Measurements from ENCODE around the gene EDEM3. TPM values are rescaled to one million over a fixed set of nuclear protein-coding genes. Genes with fewer than 3 reads are reported as not detected.
A peak's percentile ranks its signal among the peaks of the same experiment; 100 is the strongest.

Gene EDEM3
- polyA plus RNA-seq, 3 donors = 32.6 to 37.3 (median 35.7) TPM

DNA sequence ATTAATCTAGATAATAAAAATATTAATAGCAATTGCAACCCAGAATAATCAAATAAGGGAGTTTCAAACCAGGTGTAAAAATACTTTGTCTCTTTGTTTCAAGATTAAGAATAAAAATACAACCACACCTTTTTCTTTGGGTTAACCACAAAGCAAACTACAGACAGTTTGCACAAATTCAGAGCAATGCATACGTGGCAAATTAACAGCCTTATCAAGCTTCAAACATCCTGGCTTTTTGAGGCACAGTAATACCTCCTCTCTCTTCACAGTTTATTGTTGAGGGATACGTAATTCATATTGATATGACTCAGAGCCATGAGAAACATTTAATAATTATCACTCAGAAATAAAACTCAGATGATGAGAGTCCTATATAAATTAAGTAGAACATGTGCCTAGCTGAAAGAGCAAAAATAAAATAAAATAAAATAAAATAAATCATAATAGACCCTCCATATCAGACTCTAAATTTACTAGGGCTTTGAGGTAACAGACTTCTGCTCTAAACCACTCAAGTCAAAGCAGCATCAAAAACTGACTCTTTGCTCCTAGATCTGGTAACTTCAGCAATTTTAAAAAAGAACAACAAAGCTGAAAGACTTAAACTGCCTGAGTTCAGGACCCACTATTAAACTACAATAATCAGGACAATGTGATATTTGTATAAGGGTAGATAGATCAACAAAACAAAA lies 11.4 kb downstream of the EDEM3 start:
- no peak for DNase-seq (ENCODE audit: low read depth in 3 of 3, low spot score in 2 of 3)

DNA sequence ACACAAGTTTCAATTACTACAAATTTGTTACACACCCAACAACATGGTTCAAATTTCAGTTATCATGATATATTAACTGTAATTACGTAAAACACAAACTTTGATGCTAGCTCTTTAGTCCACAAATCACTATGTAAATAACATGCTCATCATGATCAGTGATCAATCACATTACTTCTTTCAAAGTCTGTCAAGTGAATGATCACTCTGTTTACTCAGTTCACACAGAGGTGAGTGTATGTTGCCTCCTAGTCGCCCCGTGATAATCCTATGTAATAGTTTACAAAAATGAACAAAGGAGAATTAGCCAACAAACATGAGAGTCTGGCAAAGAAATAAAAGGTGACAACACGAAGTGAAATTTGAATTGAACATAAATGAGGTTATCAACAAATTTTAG lies 14.3 kb downstream of the EDEM3 start:
- DNase-seq (ENCODE audit: low read depth in 3 of 3, low spot score in 2 of 3) = no peak

GRCh38 chr1:184739796-184740195 lies 14.9 kb downstream of the EDEM3 start:
- DNase-seq (ENCODE audit: low read depth in 3 of 3, low spot score in 2 of 3) = no peak

DNA sequence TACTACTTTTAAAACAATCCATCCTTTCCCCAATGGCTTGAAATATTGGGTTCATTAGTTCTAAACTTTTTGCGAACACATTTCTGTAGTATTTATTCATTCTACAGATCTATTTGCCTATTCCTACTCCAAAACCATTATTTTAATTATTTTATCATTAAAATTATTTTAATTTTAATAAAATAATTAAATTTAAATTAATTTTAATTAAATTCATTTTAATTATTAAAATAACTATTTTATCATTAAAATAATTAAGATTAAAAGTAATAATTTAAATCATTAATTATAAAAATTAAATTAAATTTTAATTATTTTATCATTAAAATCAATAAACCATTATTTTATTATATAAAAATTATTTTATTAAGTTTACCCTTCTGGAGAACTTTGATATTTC lies 15.6 kb downstream of the EDEM3 start:
- no peak for DNase-seq (ENCODE audit: low read depth in 3 of 3, low spot score in 2 of 3)

- DNase-seq (ENCODE audit: low read depth in 3 of 3, low spot score in 2 of 3) = no peak
These were observed 19.7 kb downstream of the EDEM3 start for GRCh38 chr1:184734980-184735379.

- DNase-seq (ENCODE audit: low read depth in 3 of 3, low spot score in 2 of 3) = no peak
These were observed 29.8 kb downstream of the EDEM3 start for GRCh38 chr1:184724843-184725242.

DNA sequence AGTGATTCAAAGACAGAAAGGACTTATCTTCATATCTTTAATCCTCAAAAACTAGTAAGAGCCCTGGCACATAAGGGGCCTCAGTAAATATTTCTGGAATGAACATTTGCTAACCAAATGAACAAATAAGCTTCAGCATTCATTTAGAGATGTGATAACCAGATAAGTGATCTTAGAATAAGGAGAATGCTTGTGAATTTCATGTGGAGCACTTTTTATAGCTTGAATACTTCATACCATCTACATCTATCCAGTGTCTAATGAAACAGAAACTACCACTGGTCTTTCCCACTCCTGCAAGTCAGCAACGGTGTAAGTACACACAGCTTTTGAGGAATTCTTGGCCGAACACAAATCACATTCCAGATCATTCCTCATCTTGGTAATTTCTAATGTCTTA lies 38.5 kb downstream of the EDEM3 start:
- no peak for DNase-seq (ENCODE audit: low read depth in 3 of 3, low spot score in 2 of 3)

- DNase-seq (ENCODE audit: low read depth in 3 of 3, low spot score in 2 of 3) = no peak
These were observed 45.2 kb downstream of the EDEM3 start for GRCh38 chr1:184709418-184709817.

DNA sequence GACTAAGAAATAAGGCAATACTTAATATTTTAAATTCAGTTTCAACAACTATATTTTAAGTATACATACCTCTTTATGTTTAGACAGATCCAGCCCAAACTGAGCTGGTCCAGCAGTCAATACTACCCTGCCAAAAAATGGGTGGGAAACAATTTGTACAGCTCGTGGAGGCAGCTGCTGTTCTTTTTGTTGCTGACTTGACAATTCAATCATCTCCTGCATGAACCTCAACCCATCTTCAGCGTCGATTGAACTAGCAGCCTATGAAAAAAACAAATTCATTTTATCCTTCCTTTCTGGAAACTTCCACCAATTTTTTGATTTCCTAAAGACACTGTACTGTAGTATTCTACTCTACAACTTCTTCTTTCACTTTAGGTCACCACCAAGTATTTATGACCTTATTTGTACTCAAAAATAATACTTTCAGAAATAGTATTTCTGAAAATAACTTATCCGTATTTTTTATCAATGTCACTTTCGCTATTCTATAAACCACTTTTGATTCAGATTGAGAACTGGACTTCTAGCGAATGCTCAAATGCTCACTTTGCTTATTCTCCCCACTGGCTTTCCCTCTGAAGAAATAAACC lies 46.5 kb downstream of the EDEM3 start:
- no peak for DNase-seq (ENCODE audit: low read depth in 3 of 3, low spot score in 2 of 3)

GRCh38 chr1:184705271-184705670 lies 49.4 kb downstream of the EDEM3 start:
- no peak for DNase-seq (ENCODE audit: low read depth in 3 of 3, low spot score in 2 of 3)

DNA sequence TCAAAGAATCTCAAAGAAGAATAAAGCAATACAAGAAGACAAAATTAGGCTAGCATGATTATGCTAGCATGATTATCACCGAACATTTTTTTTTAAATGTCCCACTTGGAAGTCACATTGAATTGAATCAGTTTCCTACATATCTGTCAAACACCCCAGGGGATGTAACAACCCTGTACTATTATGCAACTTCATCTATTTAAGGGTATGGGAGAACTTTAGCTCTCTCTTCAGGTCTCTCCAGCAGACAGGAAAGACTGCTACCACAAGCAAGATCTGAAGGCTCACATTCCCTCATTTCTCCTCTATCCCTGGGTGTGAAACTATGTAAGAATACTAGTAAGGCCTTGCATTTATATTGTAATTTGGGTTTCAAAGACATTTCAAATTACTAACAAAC lies 52.8 kb downstream of the EDEM3 start:
- DNase-seq (ENCODE audit: low read depth in 3 of 3, low spot score in 2 of 3) = no peak

GRCh38 chr1:184698969-184699368 lies 55.7 kb downstream of the EDEM3 start:
- DNase-seq (ENCODE audit: low read depth in 3 of 3, low spot score in 2 of 3) = no peak

- no peak for DNase-seq (ENCODE audit: low read depth in 3 of 3, low spot score in 2 of 3)
These were observed 56.6 kb downstream of the EDEM3 start for GRCh38 chr1:184698016-184698415.

DNA sequence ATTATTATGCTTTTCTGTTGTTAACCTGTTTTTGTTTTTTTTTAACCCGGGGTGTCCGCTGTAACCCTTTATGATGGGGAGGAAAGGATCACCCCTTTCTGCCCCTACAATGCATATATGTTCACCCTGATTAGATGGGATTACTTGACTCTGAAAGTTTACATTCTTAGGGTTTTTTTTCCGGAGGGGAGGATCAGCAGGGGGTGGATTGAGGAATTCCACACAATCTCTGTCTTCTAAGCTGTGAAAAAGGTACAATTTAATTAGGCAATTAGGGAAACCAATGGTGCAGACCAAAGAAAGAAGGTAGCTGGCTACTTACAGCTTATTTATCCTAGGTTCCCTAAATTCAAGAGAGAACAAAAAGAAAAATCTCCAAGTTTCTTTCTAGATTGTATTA lies 58.3 kb downstream of the EDEM3 start:
- DNase-seq (ENCODE audit: low read depth in 3 of 3, low spot score in 2 of 3) = no peak

- no peak for DNase-seq (ENCODE audit: low read depth in 3 of 3, low spot score in 2 of 3)
These were observed 59.6 kb downstream of the EDEM3 start for GRCh38 chr1:184695023-184695422.

GRCh38 chr1:184693011-184693410 lies 61.6 kb downstream of the EDEM3 start:
- no peak for DNase-seq (ENCODE audit: low read depth in 3 of 3, low spot score in 2 of 3)

GRCh38 chr1:184691719-184692324 lies 62.8 kb downstream of the EDEM3 start:
- peak; percentile 25 to 56 (median 51) for DNase-seq (ENCODE audit: low read depth in 3 of 3, low spot score in 2 of 3)

- DNase-seq (ENCODE audit: low read depth in 3 of 3, low spot score in 2 of 3) = no peak
These were observed 68.1 kb downstream of the EDEM3 start for GRCh38 chr1:184686540-184686939.

DNA sequence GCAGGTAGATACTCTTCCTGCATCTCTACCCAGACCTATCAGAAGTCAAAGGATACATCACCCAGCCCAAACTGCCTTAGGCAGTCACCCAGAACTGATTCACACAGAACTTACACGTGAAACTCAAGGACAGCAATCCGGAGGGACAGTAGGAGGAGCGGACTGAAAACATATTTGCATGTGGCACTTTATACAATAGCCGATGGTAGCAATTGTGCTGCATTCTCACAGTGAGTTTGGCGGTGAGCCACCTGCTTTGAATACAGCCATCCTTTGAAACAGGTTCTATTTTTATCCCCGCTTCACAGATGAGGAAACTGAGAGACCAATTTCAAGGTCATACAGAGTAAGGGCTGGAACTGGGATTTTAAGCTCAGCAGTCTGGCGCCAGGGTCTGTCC lies 69.5 kb downstream of the EDEM3 start:
- no peak for DNase-seq (ENCODE audit: low read depth in 3 of 3, low spot score in 2 of 3)

- no peak for DNase-seq (ENCODE audit: low read depth in 3 of 3, low spot score in 2 of 3)
These were observed 70.2 kb downstream of the EDEM3 start for GRCh38 chr1:184684285-184685074.

GRCh38 chr1:184682956-184683355 lies 71.7 kb downstream of the EDEM3 start:
- DNase-seq (ENCODE audit: low read depth in 3 of 3, low spot score in 2 of 3) = no peak

All from right renal cortex interstitium (tissue), 3 donors.